Cardiac fibroblast (primary cell): ENCODE results near the gene CACFD1.
A peak's percentile ranks its signal among the peaks of the same experiment; 100 is the strongest.

ENCODE experiments used
- DNase-seq, 2 donors: peaks; one replicate each; pipeline versions ENCODE4 v3.0.0 to v3.0.0-alpha.2; 2010; ENCODE audit warnings: low read depth in 2 of 2
- H3K4me3 ChIP-seq, 2 donors: replicated peaks in 1 of 2; 1 replicate in 1 of 2; 2 replicates in 1 of 2; pipeline ENCODE4 v1.5.1; 2011; ENCODE audit warnings: low read depth in 2 of 2, low read length in 2 of 2, mild to moderate bottlenecking in 2 of 2, moderate library complexity in 1 of 2
- TF ChIP-seq, protein P1 (sequence below): IDR thresholded peaks from one replicate; pipeline ENCODE4 v1.5.1; 2011; ENCODE audit warnings: low read depth, mild to moderate bottlenecking, low read length, inconsistent platforms

Gene CACFD1

DNA sequence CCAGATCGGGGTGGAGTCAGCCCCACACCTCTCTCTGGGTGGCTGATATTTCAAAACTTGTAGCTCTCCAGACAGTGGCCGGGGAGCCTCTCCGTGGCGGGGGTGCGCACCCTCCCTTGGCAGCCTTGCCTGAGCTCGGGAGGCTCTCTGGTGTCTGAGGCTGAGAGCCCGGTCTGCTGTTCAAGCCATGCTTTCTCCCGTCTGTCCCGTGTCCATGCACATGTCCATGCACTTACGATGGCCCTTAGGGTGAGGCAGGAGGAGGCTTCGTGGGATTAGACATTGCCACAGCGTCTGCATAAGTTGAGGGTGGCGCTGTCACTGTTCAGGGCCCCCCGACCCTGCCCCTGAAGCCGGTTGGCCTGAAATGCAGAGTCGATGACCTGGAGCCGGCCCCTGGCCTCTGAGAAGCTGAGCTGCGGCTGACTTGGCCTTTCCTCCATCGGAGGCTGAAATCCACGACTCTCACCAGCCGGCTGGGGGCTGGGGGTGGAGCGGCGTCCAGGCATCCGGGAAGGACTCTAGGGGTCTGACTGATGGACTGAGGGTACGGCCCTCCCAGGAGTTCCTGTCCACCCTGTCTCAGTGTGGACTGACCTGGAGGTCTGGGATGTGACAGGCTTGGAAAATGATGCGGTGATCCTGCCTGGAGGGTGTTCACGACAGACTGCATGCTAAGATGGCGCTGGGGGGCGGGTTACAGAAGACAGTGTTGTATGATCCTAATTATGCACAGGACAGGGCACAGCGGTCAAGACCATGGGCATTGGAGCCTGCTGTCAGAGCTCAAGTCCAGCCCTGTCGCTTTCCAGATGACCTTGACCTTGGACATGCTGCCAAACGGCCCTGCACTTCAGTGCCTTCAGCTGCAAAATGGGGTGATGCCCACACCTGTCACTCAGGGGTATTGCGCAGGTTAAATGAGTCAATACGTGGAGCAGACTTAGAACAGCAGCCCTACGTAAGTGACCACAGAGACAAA, 37.4 kb downstream of the CACFD1 start:
- DNase-seq = no peak
- no peak overlapping the region for H3K4me3 ChIP-seq
- TF ChIP-seq, protein P1, sequence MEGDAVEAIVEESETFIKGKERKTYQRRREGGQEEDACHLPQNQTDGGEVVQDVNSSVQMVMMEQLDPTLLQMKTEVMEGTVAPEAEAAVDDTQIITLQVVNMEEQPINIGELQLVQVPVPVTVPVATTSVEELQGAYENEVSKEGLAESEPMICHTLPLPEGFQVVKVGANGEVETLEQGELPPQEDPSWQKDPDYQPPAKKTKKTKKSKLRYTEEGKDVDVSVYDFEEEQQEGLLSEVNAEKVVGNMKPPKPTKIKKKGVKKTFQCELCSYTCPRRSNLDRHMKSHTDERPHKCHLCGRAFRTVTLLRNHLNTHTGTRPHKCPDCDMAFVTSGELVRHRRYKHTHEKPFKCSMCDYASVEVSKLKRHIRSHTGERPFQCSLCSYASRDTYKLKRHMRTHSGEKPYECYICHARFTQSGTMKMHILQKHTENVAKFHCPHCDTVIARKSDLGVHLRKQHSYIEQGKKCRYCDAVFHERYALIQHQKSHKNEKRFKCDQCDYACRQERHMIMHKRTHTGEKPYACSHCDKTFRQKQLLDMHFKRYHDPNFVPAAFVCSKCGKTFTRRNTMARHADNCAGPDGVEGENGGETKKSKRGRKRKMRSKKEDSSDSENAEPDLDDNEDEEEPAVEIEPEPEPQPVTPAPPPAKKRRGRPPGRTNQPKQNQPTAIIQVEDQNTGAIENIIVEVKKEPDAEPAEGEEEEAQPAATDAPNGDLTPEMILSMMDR = no peak

DNA sequence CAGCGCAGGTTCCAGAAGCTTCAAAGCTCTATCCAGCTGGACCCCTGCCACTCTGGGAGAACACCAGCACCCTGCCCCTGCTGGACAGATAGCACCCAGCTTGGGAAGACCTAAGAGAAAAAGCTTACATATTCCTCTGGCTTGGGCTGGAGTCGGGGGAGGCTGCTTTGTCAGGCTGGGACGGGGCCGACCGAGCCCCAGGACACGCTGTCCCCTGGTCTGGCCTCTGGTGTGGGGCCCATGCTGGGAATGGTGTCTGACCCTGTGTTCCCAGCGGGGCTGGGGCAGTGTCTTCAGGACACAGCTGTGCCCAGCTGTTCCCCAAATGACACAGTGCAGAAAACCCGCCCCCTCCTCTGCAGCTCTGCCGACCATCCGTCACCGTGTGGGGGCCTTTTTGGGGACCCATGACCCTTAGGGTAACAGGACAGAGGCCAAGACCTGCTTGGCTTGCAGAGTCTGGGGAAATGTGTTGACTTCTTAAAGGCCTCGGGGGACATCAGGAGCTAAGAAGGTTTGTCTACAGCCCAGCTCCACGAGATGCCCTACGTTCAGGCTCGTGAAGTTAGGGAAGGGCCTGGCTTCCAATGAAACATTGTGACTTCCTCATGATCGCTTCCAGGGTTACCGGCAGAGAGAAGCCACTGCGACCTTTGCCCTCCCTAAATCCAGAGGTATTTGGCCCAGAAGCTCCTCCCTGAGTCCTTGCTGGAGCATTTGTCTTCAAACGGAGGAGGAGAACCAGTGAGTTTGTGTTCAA, 39.5 kb downstream of the CACFD1 start:
- TF ChIP-seq, protein P1 = no peak
- H3K4me3 ChIP-seq = no peak overlapping the region
- no peak for DNase-seq

DNA sequence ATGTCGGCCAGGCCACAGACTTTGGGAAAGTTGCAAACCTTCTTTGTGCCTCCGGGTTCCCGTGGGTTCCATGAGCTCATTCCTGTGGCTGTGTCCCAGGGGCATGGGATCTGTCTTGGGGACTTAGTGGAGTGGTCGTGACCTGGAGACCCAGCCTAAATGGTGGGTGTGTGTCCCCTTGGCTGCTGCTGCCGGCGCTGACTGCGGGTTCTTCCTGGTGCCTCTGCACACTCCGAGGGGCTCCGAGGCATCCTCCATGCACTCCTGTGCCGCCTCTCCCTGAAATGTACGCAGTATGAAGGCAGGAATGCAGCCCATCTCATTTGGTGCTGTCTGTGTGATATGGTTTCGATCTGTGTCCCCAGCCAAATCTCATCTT, 40.1 kb downstream of the CACFD1 start:
- TF ChIP-seq, protein P1 = no peak
- H3K4me3 ChIP-seq = no peak overlapping the region
- DNase-seq = no peak

DNA sequence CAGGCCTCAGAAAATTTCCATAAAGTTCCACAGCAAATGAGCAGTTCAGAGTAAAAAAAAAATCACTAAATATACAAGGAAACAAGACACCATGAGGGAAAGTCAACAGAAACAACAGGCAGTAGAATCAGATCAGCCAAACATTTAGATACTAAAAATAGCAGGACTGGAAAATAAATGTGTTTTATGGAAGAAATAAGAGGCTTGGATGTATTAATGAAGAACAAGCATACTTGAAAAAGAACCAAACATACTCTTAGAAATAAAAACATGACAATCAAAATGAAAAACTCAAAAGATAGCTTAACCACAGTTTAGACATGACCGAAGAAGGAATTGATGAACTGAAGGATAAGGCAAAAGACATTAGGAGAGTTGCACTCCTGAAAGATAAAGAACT, 42.3 kb downstream of the CACFD1 start:
- no peak for DNase-seq
- H3K4me3 ChIP-seq = no peak overlapping the region
- TF ChIP-seq, protein P1 = no peak

DNA sequence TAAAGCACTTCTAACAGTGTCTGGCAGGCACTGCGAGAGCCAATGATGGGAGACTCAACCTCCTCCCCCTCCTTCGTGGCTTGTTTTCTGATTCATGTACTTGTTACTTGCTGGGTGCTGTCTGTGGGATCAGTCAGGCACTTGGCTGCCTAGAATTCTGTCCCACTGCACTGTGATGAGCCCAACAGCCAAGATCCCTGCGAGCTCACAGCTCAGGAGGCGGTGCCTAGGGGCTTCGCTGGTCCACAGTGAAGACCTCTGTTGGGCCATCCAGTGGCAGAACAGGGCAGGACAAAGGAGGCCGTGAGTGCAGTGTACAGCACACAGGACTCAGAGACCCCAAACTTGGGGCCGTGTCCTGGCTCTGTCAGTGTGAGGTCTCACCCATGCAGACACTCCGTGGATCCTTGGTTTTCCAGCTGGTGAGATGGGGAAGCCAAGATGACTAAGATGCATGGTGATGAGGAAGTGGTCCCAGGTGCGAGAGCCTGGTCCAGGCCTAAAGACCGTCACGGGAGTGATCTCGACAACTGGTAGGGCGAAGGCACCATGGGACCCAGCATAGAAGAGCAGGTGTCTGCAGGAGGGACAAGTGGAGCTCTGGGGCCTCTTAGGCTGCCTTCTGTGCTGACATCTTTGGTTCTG, 45.5 kb downstream of the CACFD1 start:
- DNase-seq = peak in 1 of 2 donors; percentile 45
- H3K4me3 ChIP-seq = no peak overlapping the region
- TF ChIP-seq, protein P1 = no peak

DNA sequence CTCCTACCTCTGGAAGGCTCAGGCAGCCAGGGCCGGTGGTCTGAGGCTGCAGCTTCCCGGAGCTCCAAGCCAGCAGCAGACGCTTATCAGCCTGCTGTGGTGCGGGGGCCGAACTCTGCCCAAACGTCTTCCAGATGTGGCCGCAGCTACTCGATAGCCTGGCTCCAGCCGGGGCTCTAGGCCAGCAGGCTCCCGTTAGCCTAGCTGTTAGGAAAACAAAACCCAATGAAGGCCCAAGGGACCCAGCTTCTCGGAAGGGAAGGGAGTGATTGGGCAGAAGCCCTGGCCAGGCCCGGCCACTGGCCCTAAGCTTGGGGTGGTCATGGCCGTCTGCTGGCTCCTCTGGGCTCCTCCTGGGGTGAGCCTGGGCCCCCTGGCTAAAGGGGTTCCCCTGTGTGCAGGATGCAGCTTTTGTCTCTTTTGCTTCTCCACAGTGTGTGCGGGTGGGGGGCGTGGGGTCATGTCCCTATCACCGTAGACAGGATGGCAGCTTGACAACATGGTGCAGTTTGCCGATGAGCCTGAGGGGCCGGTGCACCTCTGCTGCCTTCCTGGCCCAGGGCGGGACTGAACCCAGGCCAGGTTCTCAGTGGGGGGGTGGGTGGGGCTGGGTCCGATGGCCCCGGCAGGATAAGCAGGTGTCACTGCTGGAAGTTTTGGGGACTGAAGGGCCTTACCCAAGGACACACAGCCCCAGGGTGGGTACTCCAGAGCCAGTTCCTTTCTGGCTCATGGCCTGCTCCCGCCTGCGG, 46.3 kb downstream of the CACFD1 start:
- TF ChIP-seq, protein P1 = no peak
- peak; percentile 72 to 95 for DNase-seq
- no peak overlapping the region for H3K4me3 ChIP-seq
